ENCODE measurements around the gene SOX15. TPM values are rescaled to one million over a fixed set of nuclear protein-coding genes. Genes with fewer than 3 reads are reported as not detected.

The SOX15 gene
- total and polyA plus RNA-seq, 2 of the 13 experiments (the other 11 are each of a cell fraction or from before 2014, with no cell fraction given) = 0.07 to 0.18 TPM

GRCh38 chr17:7627250-7628121 lies 37.6 kb upstream of the SOX15 start, which contains the start of gene SAT2 (continued):
- TF ChIP-seq IKZF5 (CRISPR knock-in tag; IDR thresholded peaks at IDR 0.05) (peak; percentile 85), TFDP2 (CRISPR knock-in tag; IDR thresholded peaks at IDR 0.05) (peak; percentile 49; the same call in 1 of the 2 replicates), ZNF687 (CRISPR knock-in tag; IDR thresholded peaks at IDR 0.05) (peak; percentile 75), ATF1 (CRISPR knock-in tag; IDR thresholded peaks at IDR 0.05) (no peak), MIER3 (CRISPR knock-in tag; IDR thresholded peaks at IDR 0.05; ENCODE audit: borderline replicate concordance) (peak; percentile 93; the same call in 1 of the 2 replicates), ZNF770 (CRISPR knock-in tag; IDR thresholded peaks at IDR 0.05) (peak; percentile 75), SATB2 (CRISPR knock-in tag; IDR thresholded peaks at IDR 0.05) (no peak), SIX4 (CRISPR knock-in tag; IDR thresholded peaks at IDR 0.05) (0 out of 2 replicates have a peak, but pooled peaks have one; percentile 37), TFDP1 (CRISPR knock-in tag; IDR thresholded peaks at IDR 0.05; ENCODE audit: borderline replicate concordance) (peak; percentile 21; the same call in 1 of the 2 replicates), SRSF1 (optimal IDR thresholded peaks at IDR 0.05; ENCODE audit: low read depth, low read length) (peak; percentile 66), PHF8 (CRISPR knock-in tag; IDR thresholded peaks at IDR 0.05) (peak; percentile 90), BHLHE40 (IDR thresholded peaks at IDR 0.05; ENCODE audit: low read length) (peak; percentile 59; the same call in 1 of the 2 replicates), ZNF547 (CRISPR knock-in tag; IDR thresholded peaks at IDR 0.05) (peak; percentile 67), RFX5 (IDR thresholded peaks at IDR 0.05; ENCODE audit: low read depth, low read length) (0 out of 2 replicates have a peak, but pooled peaks have one; percentile 13), NCOA2 (CRISPR knock-in tag; IDR thresholded peaks at IDR 0.05) (peak; percentile 69), PPARG (CRISPR knock-in tag; conservative IDR thresholded peaks at IDR 0.05) (peak; percentile 57), ZNF414 (CRISPR knock-in tag; IDR thresholded peaks at IDR 0.05) (0 out of 2 replicates have a peak, but pooled peaks have one; percentile 6), KLF11 (CRISPR knock-in tag; IDR thresholded peaks at IDR 0.05) (peak; percentile 89; the same call in 1 of the 2 replicates), KMT2B (CRISPR knock-in tag; IDR thresholded peaks at IDR 0.05) (peak; percentile 53; the same call in 1 of the 2 replicates)

Data from HepG2 (cell line).